Stomach smooth muscle (tissue), 2 donors: ENCODE results near the gene FAM107B.
"Not testable (repeated sequence)": the region's sequence is repeated elsewhere in the genome, so short reads cannot be mapped to it uniquely, and the experiment has no call there.

Experiments
- H3K27ac ChIP-seq: one replicate; pipeline ENCODE4 v1.7.0; 2013; ENCODE audit warnings: mild to moderate bottlenecking, low read length, inconsistent platforms
- H3K27me3 ChIP-seq, 2 donors: one replicate each; pipeline ENCODE4 v1.7.0; 2013; ENCODE audit warnings: low read length in 2 of 2; ENCODE audit not compliant: insufficient read depth in 2 of 2, control insufficient read depth in 1 of 2
- H3K36me3 ChIP-seq, 2 donors: one replicate each; pipeline ENCODE4 v1.7.0; 2013; ENCODE audit warnings: low read length in 2 of 2; ENCODE audit not compliant: control insufficient read depth in 2 of 2, insufficient read depth in 2 of 2
- H3K4me1 ChIP-seq: one replicate; pipeline ENCODE4 v1.7.0; 2013; ENCODE audit warnings: low read length; ENCODE audit not compliant: control insufficient read depth, insufficient read depth
- H3K4me3 ChIP-seq, 2 donors: one replicate each; pipeline ENCODE4 v1.7.0; 2013; ENCODE audit warnings: low read length in 2 of 2
- H3K9ac ChIP-seq, 2 donors: one replicate each; pipeline ENCODE4 v1.7.0; 2013; ENCODE audit warnings: low read length in 2 of 2, mild to moderate bottlenecking in 1 of 2
- H3K9me3 ChIP-seq, 2 donors: one replicate each; pipeline ENCODE4 v1.7.0; 2013; ENCODE audit warnings: low read length in 2 of 2; ENCODE audit not compliant: control insufficient read depth in 2 of 2
- donor health status: healthy.
- donor health status: Pancreatic carcinoma.

FAM107B gene

DNA sequence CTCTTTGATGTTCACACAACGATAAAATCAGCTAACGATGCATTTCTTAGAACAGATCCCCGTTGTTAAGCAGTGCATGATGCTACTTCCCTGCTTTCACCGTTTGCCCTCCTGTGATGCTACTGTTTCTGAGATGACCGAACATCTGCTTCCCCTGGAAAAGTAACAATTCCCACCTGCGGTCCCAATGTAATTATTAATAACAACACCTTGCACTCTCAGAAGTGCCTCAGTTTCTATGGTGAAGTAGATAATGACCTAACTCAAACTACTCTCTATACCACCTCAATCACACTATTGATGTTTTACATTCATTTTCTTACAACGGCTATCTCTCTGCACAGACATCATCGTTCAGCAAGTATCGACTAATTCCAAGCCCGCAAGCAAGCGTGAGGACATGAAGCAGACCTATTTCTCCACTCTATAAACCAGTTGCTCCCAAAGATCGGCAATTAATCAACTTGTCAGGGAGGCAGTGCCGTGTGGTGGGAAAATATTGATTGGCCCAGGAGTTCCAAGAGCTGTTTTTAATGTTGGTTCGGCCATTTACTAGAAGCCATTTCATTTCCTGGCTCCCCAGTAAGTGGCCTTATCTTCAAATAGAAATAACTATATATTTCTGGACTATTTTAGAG lies 42.7 kb downstream of the FAM107B start:
- Histone ChIP-seq H3K9me3 (peaks cover 3 to 4% of the 10 kb centered on the region in 2 donors), H3K4me3 (no peak overlapping the region), H3K27me3 (no peaks in the 10 kb centered on the region), H3K36me3 (no peaks in the 10 kb centered on the region), H3K4me1 (peaks cover 10% of the 10 kb centered on the region), H3K27ac (no peak overlapping the region), H3K9ac (no peak overlapping the region)

DNA sequence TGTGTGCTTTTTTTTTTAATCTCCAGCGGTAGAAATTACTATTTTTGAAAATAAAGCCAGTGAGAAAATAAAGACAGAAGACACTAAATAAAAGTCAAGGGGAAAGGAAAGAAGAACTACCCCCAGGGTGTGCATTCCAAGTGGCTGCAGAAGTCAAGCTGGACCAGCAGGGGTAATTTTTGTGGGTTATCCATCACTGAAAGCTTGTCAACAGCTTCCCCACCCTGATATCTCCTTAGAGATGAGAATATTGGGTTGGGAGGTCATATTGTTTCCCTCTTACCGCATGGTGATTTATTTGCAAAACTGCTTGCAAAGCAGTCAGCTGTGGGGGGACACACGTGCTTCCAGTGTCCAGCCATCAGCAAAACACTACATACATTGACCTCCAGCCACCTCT lies 46.4 kb downstream of the FAM107B start:
- H3K9ac ChIP-seq, result no peak overlapping the region
- peaks cover 4% of the 10 kb centered on the region for H3K4me1 ChIP-seq
- no peaks in the 10 kb centered on the region for H3K27me3 ChIP-seq
- H3K4me3 ChIP-seq, result no peak overlapping the region
- H3K36me3 ChIP-seq, result no peaks in the 10 kb centered on the region
- no peak overlapping the region for H3K27ac ChIP-seq
- H3K9me3 ChIP-seq, result peaks cover 3 to 4% of the 10 kb centered on the region in 2 donors

DNA sequence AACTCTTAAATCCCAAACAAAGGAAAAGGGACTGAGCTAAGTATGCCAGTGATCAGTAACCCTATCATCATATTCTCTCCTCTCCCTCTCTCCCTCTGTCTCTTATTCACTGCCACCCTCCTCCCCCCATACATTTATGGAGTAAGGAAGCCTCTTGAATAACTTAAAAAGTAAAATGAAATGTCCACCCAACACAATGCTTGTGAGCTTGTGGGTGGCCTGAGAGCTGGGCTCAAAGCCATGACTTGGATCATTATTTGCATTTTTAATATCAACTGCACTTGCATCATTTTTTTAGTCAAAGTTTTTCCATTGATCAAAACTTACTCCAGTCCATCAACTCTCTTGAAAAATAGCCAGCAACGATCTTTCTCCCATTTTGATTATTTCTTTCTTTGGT lies 46.8 kb downstream of the FAM107B start:
- H3K36me3 ChIP-seq, result no peaks in the 10 kb centered on the region
- no peak overlapping the region for H3K27ac ChIP-seq
- H3K9me3 ChIP-seq, result peaks cover 3 to 4% of the 10 kb centered on the region in 2 donors
- no peak overlapping the region for H3K9ac ChIP-seq
- peaks cover 4% of the 10 kb centered on the region for H3K4me1 ChIP-seq
- H3K27me3 ChIP-seq, result no peaks in the 10 kb centered on the region
- H3K4me3 ChIP-seq, result no peak overlapping the region

DNA sequence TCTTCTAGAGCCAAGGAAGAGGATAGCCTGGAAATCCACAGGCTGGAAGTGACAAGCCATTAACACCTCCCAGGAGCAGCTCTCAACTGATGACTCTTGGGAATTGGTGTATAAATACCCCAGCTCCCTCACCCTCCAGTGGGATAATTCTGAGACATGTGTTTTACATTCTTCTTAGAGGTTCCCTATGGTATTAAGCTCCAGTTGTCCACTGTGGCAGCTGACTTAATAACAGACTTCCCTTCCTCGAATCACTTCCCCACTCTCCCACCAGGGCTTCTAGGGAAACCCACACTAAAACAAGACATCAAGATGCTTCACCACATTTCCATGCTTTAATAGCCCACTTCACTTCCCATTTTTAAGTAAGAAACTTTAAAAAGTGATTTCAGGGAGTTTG lies 47.2 kb downstream of the FAM107B start:
- Histone ChIP-seq H3K4me3 (no peak overlapping the region), H3K4me1 (peaks cover 4% of the 10 kb centered on the region), H3K27ac (no peak overlapping the region), H3K36me3 (no peaks in the 10 kb centered on the region), H3K27me3 (no peaks in the 10 kb centered on the region), H3K9ac (no peak overlapping the region), H3K9me3 (peaks cover 3 to 4% of the 10 kb centered on the region in 2 donors)

DNA sequence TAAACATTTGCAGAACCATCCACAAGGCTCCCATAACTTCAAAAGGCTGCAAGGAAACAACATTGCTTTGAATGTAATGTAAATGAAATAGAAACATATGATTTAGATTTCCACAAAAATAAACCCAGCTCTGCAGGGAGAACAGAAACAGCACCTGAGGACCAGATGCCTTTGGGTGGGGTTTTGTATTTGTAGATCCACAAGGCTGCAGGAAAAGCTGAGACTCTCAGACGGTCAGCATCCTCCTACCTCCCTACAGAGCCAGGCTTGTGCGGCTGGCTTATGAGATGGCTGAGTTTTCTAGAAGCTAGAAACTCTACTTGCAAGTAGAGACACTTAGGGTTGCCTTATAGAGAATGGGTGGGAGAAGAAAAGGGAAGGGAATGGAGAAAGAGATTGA lies 49.8 kb downstream of the FAM107B start:
- no peak overlapping the region for H3K27ac ChIP-seq
- no peak overlapping the region for H3K9ac ChIP-seq
- peaks cover 4% of the 10 kb centered on the region for H3K4me1 ChIP-seq
- H3K36me3 ChIP-seq, result no peaks in the 10 kb centered on the region
- no peaks in the 10 kb centered on the region for H3K27me3 ChIP-seq
- peaks cover 3 to 4% of the 10 kb centered on the region in 2 donors for H3K9me3 ChIP-seq
- no peak overlapping the region for H3K4me3 ChIP-seq

DNA sequence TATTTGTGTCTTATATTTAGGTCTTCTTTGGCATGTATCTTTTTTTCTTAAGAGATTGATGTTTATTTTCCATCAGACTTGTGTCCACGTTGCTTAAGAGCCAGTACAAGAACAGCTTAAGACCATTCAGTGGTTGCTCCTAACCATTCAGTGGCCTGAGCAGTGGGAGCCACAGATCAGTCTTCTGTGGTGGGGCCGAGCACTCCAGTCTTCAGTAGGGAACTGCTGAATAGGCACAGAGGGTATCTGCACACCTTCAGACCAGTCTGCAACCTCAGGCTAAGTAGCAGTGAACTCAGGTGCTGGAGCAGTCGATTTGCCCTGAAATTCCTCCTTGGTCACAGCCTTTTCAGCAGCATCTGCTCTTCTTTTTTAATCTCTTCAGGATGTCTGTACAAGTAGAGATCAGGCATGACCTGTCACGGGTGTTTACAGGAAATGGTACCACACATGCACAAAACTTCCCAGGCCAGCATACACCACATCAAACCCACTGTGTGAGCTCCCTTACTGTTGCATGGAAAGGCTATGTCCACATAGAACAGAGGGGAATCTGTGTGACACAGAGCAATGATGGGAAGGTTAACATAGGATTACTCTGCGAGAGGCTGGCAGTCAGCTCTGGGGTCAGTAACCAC lies 51.5 kb downstream of the FAM107B start:
- no peak overlapping the region for H3K9ac ChIP-seq
- no peak overlapping the region for H3K27ac ChIP-seq
- H3K36me3 ChIP-seq, result no peaks in the 10 kb centered on the region
- peaks cover 3 to 7% of the 10 kb centered on the region in 2 donors for H3K9me3 ChIP-seq
- H3K27me3 ChIP-seq, result no peaks in the 10 kb centered on the region
- no peak overlapping the region for H3K4me3 ChIP-seq
- H3K4me1 ChIP-seq, result peaks cover under 1% of the 10 kb centered on the region

DNA sequence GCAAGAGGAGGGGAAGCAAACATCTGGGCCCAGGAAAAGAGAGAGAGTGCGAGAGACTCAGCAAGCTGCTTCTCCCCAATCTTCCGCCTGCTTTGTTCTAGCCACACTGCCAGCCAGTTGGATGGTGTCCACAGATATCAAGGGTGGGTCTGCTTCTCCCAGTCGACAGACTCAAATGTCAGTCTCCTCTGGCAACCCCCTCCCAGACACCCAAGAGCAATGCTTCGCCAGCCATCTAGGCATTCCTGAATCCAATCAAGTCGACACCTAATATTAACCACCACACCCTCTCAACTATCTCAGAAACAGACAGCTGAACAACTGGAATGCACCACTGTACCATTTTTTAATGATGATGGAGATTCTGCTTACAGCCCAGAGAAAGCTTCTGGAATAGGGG lies 57.1 kb downstream of the FAM107B start:
- H3K27ac ChIP-seq, result no peak overlapping the region
- no peak overlapping the region for H3K4me3 ChIP-seq
- H3K9me3 ChIP-seq, result peaks cover 0 to 3% of the 10 kb centered on the region in 2 donors
- no peak overlapping the region for H3K9ac ChIP-seq
- no peaks in the 10 kb centered on the region for H3K27me3 ChIP-seq
- no peaks in the 10 kb centered on the region for H3K36me3 ChIP-seq
- H3K4me1 ChIP-seq, result no peaks in the 10 kb centered on the region

DNA sequence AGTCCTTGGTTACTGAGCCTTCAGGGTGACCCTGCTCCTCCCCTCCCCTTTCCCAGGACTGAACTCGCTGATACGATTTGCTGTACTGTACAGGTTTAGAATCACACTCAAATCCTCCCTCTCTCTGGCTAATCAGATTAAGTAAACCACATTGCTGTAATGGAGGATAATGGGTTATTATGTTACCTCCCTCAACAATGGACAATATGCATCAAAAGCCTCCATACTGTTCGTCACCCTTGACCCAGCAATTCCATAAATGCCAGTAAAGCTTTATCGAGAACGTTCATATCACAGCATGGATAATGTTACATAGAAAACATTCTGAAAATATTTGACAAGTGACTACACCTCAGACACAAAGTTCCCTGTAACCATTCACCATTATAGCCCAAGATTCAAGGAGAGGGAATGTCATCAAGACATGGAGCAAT lies 61.7 kb downstream of the FAM107B start:
- no peaks in the 10 kb centered on the region for H3K27me3 ChIP-seq
- no peak overlapping the region for H3K9ac ChIP-seq
- H3K4me1 ChIP-seq, result no peaks in the 10 kb centered on the region
- no peak overlapping the region for H3K4me3 ChIP-seq
- H3K9me3 ChIP-seq, result no peaks in the 10 kb centered on the region
- H3K27ac ChIP-seq, result no peak overlapping the region
- H3K36me3 ChIP-seq, result no peaks in the 10 kb centered on the region

DNA sequence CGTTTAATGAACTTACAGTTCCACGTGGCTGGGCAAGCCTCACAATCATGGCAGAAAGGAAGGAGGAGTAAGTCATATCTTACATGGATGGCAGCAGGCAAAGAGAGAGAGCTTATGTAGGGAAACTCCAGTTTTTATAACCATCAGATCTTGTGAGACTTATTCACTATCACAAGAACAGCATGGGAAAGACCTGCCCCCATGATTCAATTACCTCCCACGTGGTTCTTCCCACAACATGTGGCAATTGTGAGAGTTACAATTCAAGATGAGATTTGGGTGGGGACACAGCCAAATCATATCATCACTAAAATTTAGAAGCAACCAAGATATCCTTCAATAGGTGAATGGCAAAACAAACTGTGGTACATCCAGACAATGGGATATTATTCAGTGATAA lies 65.4 kb downstream of the FAM107B start:
- H3K4me1 ChIP-seq, H3K4me3 ChIP-seq, H3K27me3 ChIP-seq, H3K9me3 ChIP-seq, H3K36me3 ChIP-seq, H3K27ac ChIP-seq, H3K9ac ChIP-seq: not testable (repeated sequence)

DNA sequence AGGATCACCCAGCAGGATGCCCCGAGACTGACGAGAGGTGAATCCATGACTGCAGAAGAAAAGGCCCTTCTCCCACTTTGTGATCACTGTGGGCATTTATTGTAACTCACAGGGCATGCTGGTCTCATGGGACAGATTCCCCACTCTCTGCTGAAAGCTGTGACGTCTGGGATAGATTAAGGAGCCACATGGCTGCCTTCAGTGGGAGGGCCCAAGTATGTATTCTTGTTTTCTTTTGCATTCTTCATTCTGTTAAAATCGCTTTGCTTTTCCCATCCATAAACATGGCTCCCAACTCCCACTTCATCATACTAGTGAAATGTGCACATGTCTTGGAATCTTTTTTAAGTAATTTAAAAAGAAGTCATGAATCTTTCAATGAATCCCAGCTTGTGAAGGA lies 67.2 kb downstream of the FAM107B start:
- no peak overlapping the region for H3K27ac ChIP-seq
- H3K4me1 ChIP-seq, result no peaks in the 10 kb centered on the region
- no peaks in the 10 kb centered on the region for H3K9me3 ChIP-seq
- H3K4me3 ChIP-seq, result no peak overlapping the region
- no peak overlapping the region for H3K9ac ChIP-seq
- H3K36me3 ChIP-seq, result no peaks in the 10 kb centered on the region
- no peaks in the 10 kb centered on the region for H3K27me3 ChIP-seq

DNA sequence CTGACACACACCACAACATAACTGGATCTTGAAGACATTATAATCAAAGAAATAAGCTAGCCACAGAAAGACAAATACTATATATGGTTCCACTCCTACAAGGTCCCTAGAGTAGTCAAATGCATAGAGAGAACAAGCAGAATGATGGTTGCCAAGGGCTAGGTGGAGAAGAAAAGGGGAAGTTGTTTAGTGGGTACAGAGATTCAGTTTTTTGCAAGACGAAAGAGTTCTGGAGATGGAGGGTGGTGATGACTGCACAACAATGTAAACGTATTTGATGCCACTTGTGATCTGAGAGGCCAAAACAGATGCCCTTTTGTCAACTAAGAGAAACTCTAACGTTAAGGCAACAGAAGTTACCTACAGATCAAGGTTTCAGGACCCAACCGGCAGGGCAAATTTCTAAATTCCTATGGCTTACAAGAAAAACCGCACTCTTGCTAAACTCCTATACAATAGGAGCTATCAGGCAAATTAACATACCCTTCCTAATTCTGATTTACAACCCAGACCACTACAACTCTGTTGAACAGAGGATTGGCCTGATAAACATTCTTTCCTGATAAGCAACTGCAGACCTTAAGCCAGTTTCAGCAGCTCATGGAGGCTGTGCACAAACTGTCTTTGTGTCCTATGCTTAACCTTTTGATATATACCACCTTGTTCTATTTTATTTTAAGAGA lies 69.0 kb downstream of the FAM107B start:
- Histone ChIP-seq H3K9me3 (no peaks in the 10 kb centered on the region), H3K27ac (no peak overlapping the region), H3K27me3 (no peaks in the 10 kb centered on the region), H3K4me3 (no peak overlapping the region), H3K9ac (no peak overlapping the region), H3K4me1 (no peaks in the 10 kb centered on the region), H3K36me3 (no peaks in the 10 kb centered on the region)
